SK-N-MC (cell line): Measurements from ENCODE around the gene SNAPIN.

ENCODE experiments used
- DNase-seq: peaks from one replicate; pipeline ENCODE4 v3.0.0-alpha.2; 2011; ENCODE audit warnings: low read depth, low spot score
- H3K27ac ChIP-seq: fragments of 200-600 bp; sonication (generic); 2 replicates; pipeline ENCODE4 v1.5.1; 2016; ENCODE audit warnings: mixed run types
- H3K36me3 ChIP-seq: fragments of 200-600 bp; sonication (generic); 2 replicates; pipeline ENCODE4 v1.6.1; 2017; ENCODE audit warnings: antibody characterized with exemption, low read length, mixed read lengths; ENCODE audit not compliant: insufficient read depth
- H3K4me3 ChIP-seq: fragments of 200-600 bp; sonication (generic); 2 replicates; pipeline ENCODE4 v1.5.1; 2016
- H3K9ac ChIP-seq: fragments of 200-600 bp; sonication (generic); 2 replicates; pipeline ENCODE4 v1.8.0; 2017; ENCODE audit warnings: mixed run types, mixed read lengths; ENCODE audit not compliant: insufficient read length
- H3K9me3 ChIP-seq: fragments of 200-600 bp; sonication (generic); 2 replicates; pipeline ENCODE4 v1.6.1; 2017; ENCODE audit warnings: low read depth, mild to moderate bottlenecking, antibody characterized with exemption, low read length, moderate library complexity, mixed read lengths
- EZH2 ChIP-seq: fragments of 200-600 bp; sonication (generic); IDR thresholded peaks from one replicate; pipeline ENCODE4 v1.6.1; 2017; ENCODE audit warnings: antibody characterized with exemption
- FOXP2 ChIP-seq: optimal IDR thresholded peaks from 2 replicates; pipeline ENCODE3; 2011; ENCODE audit warnings: mild to moderate bottlenecking, moderate library complexity; ENCODE audit not compliant: insufficient read depth; ENCODE audit errors: extremely low read length, control extremely low read depth
- POLR2AphosphoS5 ChIP-seq: IDR thresholded peaks from 2 replicates; pipeline ENCODE4 v1.6.1; 2012; ENCODE audit warnings: mild to moderate bottlenecking, low read depth, low read length, borderline replicate concordance

SNAPIN gene

GRCh38 chr1:153640861-153641260 is 17.6 kb upstream of the SNAPIN start:
- Histone ChIP-seq H3K9me3 (no peaks in the 10 kb centered on the region), H3K36me3 (peaks cover 100% of the 10 kb centered on the region), H3K27ac (no peak overlapping the region), H3K9ac (no peak overlapping the region), H3K4me3 (no peak overlapping the region)
- no peak for DNase-seq
- no peak for TF ChIP-seq FOXP2
- TF ChIP-seq POLR2AphosphoS5 = no peak

- peaks cover 95% of the 10 kb centered on the region for H3K36me3 ChIP-seq
- H3K9ac ChIP-seq = no peak overlapping the region
- no peak overlapping the region for H3K4me3 ChIP-seq
- H3K27ac ChIP-seq = no peak overlapping the region
- TF ChIP-seq POLR2AphosphoS5 (peak; percentile 19; the same call in 1 of the 2 replicates), EZH2 (no peak), FOXP2 (no peak)
- no peak for DNase-seq
- no peaks in the 10 kb centered on the region for H3K9me3 ChIP-seq
Observed at GRCh38 chr1:153642161-153642560, 16.3 kb upstream of the SNAPIN start.

- no peak overlapping the region for H3K9ac ChIP-seq
- no peak for DNase-seq
- TF ChIP-seq EZH2 (no peak), POLR2AphosphoS5 (0 out of 2 replicates have a peak, but pooled peaks have one; percentile 4), FOXP2 (no peak)
Observed at GRCh38 chr1:153643100-153643499, 15.4 kb upstream of the SNAPIN start.

GRCh38 chr1:153643816-153644215 is 14.7 kb upstream of the SNAPIN start:
- Histone ChIP-seq H3K9ac (no peak overlapping the region), H3K9me3 (no peaks in the 10 kb centered on the region), H3K4me3 (no peak overlapping the region), H3K27ac (no peak overlapping the region), H3K36me3 (peaks cover 78% of the 10 kb centered on the region)
- TF ChIP-seq EZH2 (no peak), POLR2AphosphoS5 (no peak), FOXP2 (no peak)
- no peak for DNase-seq

More at GRCh38 chr1:153643100-153643499, 15.4 kb upstream of the SNAPIN start:
- Histone ChIP-seq H3K27ac (no peak overlapping the region), H3K36me3 (peaks cover 86% of the 10 kb centered on the region), H3K9me3 (no peaks in the 10 kb centered on the region), H3K4me3 (no peak overlapping the region)

GRCh38 chr1:153646672-153647345 is 11.7 kb upstream of the SNAPIN start:
- DNase-seq = no peak
- H3K9me3 ChIP-seq = no peaks in the 10 kb centered on the region
- TF ChIP-seq FOXP2 (no peak), EZH2 (no peak), POLR2AphosphoS5 (no peak)
- H3K4me3 ChIP-seq = no peak overlapping the region
- peak overlapping the region; percentile 14; the same call in 1 of the 2 replicates for H3K27ac ChIP-seq
- H3K9ac ChIP-seq = no peak overlapping the region
- H3K36me3 ChIP-seq = peaks cover 48% of the 10 kb centered on the region

GRCh38 chr1:153647346-153647714 is 11.2 kb upstream of the SNAPIN start:
- peak; percentile 14; the same call in 1 of the 2 replicates for TF ChIP-seq POLR2AphosphoS5
- no peak for TF ChIP-seq EZH2
- peaks cover 43% of the 10 kb centered on the region for H3K36me3 ChIP-seq
- no peak overlapping the region for H3K9ac ChIP-seq
- no peak overlapping the region for H3K4me3 ChIP-seq
- no peaks in the 10 kb centered on the region for H3K9me3 ChIP-seq
- no peak for DNase-seq
- peak overlapping the region; percentile 14; the same call in 1 of the 2 replicates for H3K27ac ChIP-seq

- TF ChIP-seq EZH2 (no peak), POLR2AphosphoS5 (peak; percentile 51)
- Histone ChIP-seq H3K9ac (no peak overlapping the region), H3K36me3 (peaks cover 35% of the 10 kb centered on the region), H3K27ac (no peak overlapping the region), H3K4me3 (no peak overlapping the region), H3K9me3 (no peaks in the 10 kb centered on the region)
- no peak for DNase-seq
Observed at GRCh38 chr1:153648000-153648643, 10.4 kb upstream of the SNAPIN start.

- Histone ChIP-seq H3K9me3 (no peaks in the 10 kb centered on the region), H3K4me3 (no peak overlapping the region), H3K27ac (no peak overlapping the region), H3K9ac (no peak overlapping the region), H3K36me3 (peaks cover 24% of the 10 kb centered on the region)
- TF ChIP-seq EZH2 (no peak), FOXP2 (no peak), POLR2AphosphoS5 (0 out of 2 replicates have a peak, but pooled peaks have one; percentile 38)
- no peak for DNase-seq
Observed at GRCh38 chr1:153649137-153649862, 9.2 kb upstream of the SNAPIN start.

- Histone ChIP-seq H3K27ac (no peak overlapping the region), H3K36me3 (peaks cover 18% of the 10 kb centered on the region), H3K9me3 (no peaks in the 10 kb centered on the region), H3K9ac (no peak overlapping the region), H3K4me3 (no peak overlapping the region)
- no peak for TF ChIP-seq EZH2
- no peak for TF ChIP-seq POLR2AphosphoS5
- no peak for TF ChIP-seq FOXP2
- DNase-seq = no peak
Observed at GRCh38 chr1:153649863-153650235, 8.7 kb upstream of the SNAPIN start.
